GM19468 (cell line): ENCODE results near the gene KAT2B.

Experiments
- ATAC-seq: cut with Tn5 transposase; IDR thresholded peaks from one replicate; pipeline ENCODE4 v1.9.1; 2021; ENCODE audit warnings: mild to moderate bottlenecking, moderate library complexity, moderate number of reproducible peaks; ENCODE audit not compliant: unreplicated experiment; ENCODE audit errors: extremely low read depth

KAT2B gene

GRCh38 chr3:20136231-20136630 is 96.0 kb downstream of the KAT2B start:
- ATAC-seq: no peak

- no peak for ATAC-seq
These were observed 97.4 kb downstream of the KAT2B start for GRCh38 chr3:20137647-20138046.

GRCh38 chr3:20140881-20141280 is 100.6 kb downstream of the KAT2B start:
- ATAC-seq: no peak

DNA sequence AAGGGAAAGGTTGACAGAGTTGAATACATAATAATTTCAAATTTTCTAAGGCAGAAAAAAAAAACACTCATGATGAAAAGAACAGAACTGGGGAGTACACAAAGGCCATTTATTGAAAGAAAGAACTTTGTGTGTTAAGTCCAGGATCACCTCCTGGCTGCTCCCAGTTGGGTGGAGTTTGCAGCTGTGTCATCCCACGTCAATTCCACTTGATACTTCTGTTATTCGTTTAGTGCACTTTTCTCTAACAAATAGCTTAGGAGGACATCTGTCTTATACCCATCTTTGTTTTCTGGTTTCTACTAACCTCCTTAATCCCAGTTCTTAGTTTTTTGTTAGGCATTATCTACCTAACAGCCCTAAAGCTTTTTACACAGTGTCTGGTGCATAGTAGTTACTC is 101.1 kb downstream of the KAT2B start:
- ATAC-seq: no peak

DNA sequence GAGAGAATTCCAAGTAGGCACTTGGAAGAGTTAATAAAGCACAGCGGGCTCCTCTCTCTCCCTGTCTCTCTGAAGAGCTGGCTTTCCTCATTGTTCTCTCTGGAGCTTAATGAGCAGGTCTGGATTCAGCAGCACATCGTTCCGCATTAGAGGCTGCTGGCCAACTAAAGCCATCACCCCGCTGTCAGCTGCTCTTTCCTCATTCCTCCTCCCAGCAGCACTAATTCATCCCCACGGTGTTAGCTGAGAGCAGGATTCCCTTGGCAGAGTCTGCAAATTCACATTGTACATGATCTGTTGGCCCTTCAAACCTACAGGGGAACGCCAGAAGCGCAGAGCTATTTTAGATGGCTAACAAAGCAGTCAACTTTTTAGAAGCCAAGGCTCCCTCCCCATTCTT is 101.6 kb downstream of the KAT2B start:
- ATAC-seq: no peak

- no peak for ATAC-seq
These were observed 102.3 kb downstream of the KAT2B start for GRCh38 chr3:20142517-20142916.

- ATAC-seq: no peak
These were observed 103.3 kb downstream of the KAT2B start for GRCh38 chr3:20143519-20143918.

DNA sequence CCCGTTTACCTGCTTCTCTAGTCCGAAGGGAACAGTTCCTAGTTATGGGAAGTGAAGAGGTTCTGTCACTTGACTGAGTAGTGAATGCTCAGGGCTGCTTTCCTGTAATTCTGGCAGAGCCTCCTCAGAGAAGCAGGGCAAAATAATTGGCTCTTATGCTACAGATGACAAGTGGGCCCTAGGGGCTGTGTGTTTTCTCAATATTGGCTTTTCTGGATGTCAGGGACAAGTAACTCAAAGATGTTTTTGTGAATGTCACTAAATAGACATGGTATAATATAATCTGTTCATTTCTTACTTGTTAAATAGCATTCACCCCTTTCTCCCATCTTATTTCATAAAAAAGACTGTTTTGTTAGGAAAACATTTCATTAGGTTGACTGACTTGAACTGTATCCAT is 105.6 kb downstream of the KAT2B start:
- ATAC-seq: no peak

GRCh38 chr3:20146301-20146700 is 106.1 kb downstream of the KAT2B start:
- no peak for ATAC-seq

DNA sequence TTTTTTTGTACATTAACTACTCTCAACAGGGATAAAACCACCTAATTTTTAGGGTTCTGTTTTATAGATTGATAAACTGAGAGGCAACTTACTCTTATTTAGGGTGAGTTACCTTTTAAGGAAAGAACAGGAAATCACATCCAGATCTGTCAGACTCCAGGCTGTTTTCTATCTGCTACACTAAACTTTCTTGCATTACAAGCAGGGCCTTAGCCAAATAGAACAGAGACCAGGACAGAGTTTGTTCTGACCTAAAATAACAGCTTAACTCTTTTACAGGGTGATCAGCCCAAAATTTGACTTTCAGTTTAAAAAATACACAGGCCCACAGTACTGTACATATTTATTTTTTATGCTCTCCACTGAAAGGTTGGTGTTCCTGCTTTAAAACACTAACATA is 107.1 kb downstream of the KAT2B start:
- no peak for ATAC-seq

- ATAC-seq: no peak
These were observed 108.2 kb downstream of the KAT2B start for GRCh38 chr3:20148466-20148865.

GRCh38 chr3:20154078-20154477 is 113.8 kb downstream of the KAT2B start:
- no peak for ATAC-seq

- ATAC-seq: no peak
These were observed 114.7 kb downstream of the KAT2B start for GRCh38 chr3:20154928-20155327.

DNA sequence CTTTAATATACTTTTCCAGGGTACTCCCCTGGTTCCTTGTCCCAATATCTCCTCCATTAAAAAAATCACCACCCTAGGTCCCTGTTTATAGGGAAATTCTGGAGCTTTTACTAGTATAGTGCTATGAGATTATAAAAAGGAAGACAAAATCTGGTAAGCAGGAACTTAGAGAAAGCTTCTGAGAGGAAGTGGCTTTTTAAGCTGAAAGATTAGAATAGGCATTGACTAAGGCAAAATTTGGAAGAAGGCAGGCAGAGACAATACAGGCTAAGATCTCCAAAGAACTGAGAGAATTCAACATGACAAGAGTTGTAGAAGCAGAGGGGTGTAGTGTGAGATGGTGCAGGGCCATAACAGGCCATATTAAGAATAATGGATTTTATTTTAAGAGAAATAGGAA is 120.0 kb downstream of the KAT2B start:
- no peak for ATAC-seq

DNA sequence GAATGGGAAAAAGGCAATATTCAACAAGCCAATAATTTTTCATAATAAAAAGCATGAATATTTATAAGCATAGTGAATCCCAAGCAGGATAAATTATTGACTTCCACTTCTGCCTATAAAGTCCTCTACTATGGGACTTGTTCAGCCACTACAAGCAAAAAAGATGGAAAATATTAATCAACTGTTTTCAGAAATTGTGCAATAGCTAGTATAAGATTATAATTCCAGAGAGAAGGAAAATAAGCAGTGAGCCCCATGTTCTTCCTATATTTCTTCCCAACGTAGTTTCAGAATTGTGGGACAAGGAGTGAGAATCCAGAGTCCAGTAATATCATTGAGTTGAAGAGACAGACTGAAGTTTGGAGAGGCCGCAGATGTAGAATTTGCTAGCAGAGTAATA is 121.5 kb downstream of the KAT2B start:
- no peak for ATAC-seq

DNA sequence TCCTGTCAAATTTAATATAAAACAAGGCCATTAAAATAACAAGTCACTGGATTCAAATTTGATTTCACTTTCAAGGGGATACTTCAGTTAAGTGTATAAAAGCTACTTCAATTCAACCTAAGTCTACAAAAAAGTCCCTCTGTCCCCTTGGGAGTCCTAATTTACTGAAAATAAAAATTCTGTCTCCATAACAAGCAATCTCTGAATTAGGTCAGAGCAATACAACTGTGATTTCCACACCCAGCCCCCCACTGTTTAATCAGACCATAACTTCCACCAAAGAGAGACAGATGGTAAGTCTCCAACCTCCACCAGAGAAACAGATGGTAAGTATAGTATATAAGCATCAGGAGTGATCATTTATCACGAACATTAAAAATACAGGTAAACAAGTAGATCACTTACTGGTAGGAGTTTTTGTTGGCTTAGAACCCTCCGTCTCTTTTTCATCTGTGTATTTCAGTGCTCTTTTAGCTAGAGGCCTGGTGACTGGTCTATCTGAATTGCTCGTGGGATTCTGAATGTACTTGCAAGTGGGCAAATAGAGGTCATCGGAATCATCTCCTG is 133.7 kb downstream of the KAT2B start:
- ATAC-seq: no peak

DNA sequence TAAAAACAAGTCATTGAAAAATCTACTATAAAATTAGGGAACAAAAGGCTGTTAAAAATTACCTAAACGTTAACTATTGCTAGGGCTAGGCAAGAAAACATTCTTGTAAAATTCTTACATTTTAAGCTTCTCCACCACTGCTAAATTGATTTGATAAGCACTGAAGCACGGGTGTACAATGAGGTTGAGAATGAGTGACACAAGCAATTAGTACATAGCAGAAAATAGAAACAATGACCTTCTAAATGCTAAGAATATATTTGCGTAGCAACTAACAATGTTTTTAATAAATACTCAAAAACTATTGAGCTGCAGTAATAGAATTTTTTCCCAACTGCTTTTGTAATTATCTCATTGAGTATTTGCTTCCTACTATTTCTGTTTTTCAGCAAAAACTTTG is 141.0 kb downstream of the KAT2B start:
- ATAC-seq: no peak

GRCh38 chr3:20182206-20182605 is 142.0 kb downstream of the KAT2B start:
- ATAC-seq: no peak

GRCh38 chr3:20185331-20185678 is 145.1 kb downstream of the KAT2B start:
- ATAC-seq: no peak

DNA sequence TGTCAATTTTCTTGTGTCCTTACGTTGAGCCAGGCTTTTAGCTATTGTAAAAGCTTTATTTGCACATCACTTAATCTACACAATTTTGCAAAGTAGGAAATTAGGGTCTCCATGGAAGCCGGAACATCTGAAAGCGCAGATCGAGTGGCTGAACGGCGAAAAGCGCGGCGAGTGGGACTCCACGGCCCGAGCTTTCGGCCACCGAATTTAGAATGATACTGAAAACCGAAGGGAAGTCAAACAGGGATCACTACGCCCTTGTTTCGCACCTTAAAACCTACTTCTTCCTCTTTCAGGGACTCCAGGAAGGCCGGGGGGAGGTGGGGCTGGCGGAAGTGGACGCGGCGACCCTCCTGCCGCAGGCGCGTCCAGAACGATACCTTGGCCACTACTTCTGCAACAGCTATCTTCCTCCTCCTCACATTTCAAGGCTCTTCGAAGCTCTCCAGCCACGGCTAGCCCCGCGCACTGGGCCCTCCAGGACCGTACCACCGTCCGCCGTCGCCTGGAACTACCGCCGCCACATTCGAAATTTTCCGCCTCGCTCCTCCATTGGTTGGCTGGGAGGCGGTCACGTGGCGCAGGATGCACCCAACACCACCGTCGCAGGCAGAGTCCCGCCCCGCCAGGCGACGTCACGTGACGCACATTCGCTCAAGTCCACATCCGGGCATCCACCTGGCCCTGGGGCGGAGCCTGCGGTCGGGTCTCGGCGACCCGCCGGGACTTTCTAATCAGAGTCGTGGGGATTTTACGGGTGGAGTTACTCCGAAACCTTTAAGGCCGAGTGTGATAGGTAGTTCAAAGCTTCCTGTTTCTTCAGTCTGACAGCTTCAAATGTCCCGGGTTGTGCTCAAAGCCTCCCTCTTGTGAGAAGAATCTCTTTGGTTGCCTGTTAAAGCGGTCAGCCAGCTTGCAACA is 145.7 kb downstream of the KAT2B start, which contains the start of gene SGO1:
Gene SGO1 (minus strand): TSS at position 528 of the 921 bp plus-strand sequence. CDS start 2,179 bp downstream, outside the sequence.
- peak; percentile 96 for ATAC-seq

GRCh38 chr3:20186600-20187004 is 146.4 kb downstream of the KAT2B start:
- peak; percentile 0 for ATAC-seq

GRCh38 chr3:20190991-20191390 is 150.7 kb downstream of the KAT2B start:
- no peak for ATAC-seq
